SU-DHL-6 (cell line): Measurements from ENCODE around the gene SLC25A3.

Experiments
- H2AFZ ChIP-seq: fragments of 200-600 bp; sonication (generic); 2 replicates; pipeline ENCODE4 v1.6.1; 2014; ENCODE audit warnings: low read depth, mild to moderate bottlenecking, moderate library complexity, mixed read lengths, antibody characterized with exemption, low read length; ENCODE audit not compliant: severe bottlenecking
- H3F3A ChIP-seq: fragments of 200-600 bp; shearing (Covaris generic); 2 replicates; pipeline ENCODE4 v1.6.0; 2016; ENCODE audit warnings: antibody characterized with exemption, mild to moderate bottlenecking; ENCODE audit not compliant: insufficient read depth
- H3K27ac ChIP-seq: fragments of 200-600 bp; sonication (generic); 2 replicates; pipeline ENCODE4 v1.5.1; 2016; ENCODE audit warnings: low read depth, mild to moderate bottlenecking, low read length, moderate library complexity, mixed read lengths
- H3K27me3 ChIP-seq: fragments of 200-600 bp; sonication (generic), shearing (Covaris generic); 2 replicates; pipeline ENCODE4 v1.6.0; 2014; ENCODE audit warnings: mild to moderate bottlenecking, low read length
- H3K36me3 ChIP-seq: fragments of 200-600 bp; sonication (generic); 2 replicates; pipeline ENCODE4 v1.6.1; 2014; ENCODE audit warnings: mild to moderate bottlenecking, low read length, mixed read lengths
- H3K4me2 ChIP-seq: fragments of 300-600, 200-600 bp; shearing (Covaris generic), sonication (generic); 2 replicates; pipeline ENCODE4 v1.6.0; 2014; ENCODE audit warnings: low read length, low read depth, mild to moderate bottlenecking; ENCODE audit not compliant: poor library complexity, severe bottlenecking
- H3K4me3 ChIP-seq: fragments of 200-600 bp; sonication (generic); 2 replicates; pipeline ENCODE4 v1.5.1; 2014; ENCODE audit warnings: antibody characterized with exemption, low read length, mild to moderate bottlenecking, mixed read lengths; ENCODE audit not compliant: insufficient read depth, poor library complexity, severe bottlenecking
- H3K79me2 ChIP-seq: fragments of 200-600 bp; sonication (generic); 2 replicates; pipeline ENCODE4 v1.6.1; 2014; ENCODE audit warnings: mild to moderate bottlenecking, low read length, moderate library complexity; ENCODE audit not compliant: insufficient read depth
- H3K9ac ChIP-seq: fragments of 200-600 bp; sonication (generic); 2 replicates; pipeline ENCODE4 v1.7.0; 2014; ENCODE audit warnings: mild to moderate bottlenecking, low read length
- H3K9me2 ChIP-seq: fragments of 200-600 bp; sonication (generic); replicated peaks from 2 replicates; pipeline ENCODE4 v1.6.1; 2014; ENCODE audit warnings: low read length; ENCODE audit not compliant: insufficient read depth
- H3K9me3 ChIP-seq: fragments of 200-600 bp; sonication (generic); 2 replicates; pipeline ENCODE4 v1.6.1; 2014; ENCODE audit warnings: low read length, mixed read lengths; ENCODE audit not compliant: insufficient read depth
- H4K20me1 ChIP-seq: fragments of 200-600 bp; sonication (generic); 2 replicates; pipeline ENCODE4 v1.6.1; 2014; ENCODE audit warnings: low read depth, mild to moderate bottlenecking, antibody characterized with exemption, low read length, moderate library complexity, mixed read lengths
- EZH2phosphoT487 ChIP-seq: fragments of 200-600 bp; sonication (generic), shearing (Covaris generic); conservative IDR thresholded peaks from 2 replicates; pipeline ENCODE4 v1.6.1; 2018; ENCODE audit warnings: mild to moderate bottlenecking, antibody characterized with exemption, low read length, moderate library complexity, mixed read lengths
- TF ChIP-seq, protein P1 (sequence below): fragments of 200-600 bp; sonication (generic); IDR thresholded peaks from one replicate; pipeline ENCODE4 v1.5.1; 2017; ENCODE audit warnings: antibody characterized with exemption, mild to moderate bottlenecking, low read length, moderate library complexity; ENCODE audit not compliant: insufficient read depth, poor library complexity, severe bottlenecking

SLC25A3 gene

DNA sequence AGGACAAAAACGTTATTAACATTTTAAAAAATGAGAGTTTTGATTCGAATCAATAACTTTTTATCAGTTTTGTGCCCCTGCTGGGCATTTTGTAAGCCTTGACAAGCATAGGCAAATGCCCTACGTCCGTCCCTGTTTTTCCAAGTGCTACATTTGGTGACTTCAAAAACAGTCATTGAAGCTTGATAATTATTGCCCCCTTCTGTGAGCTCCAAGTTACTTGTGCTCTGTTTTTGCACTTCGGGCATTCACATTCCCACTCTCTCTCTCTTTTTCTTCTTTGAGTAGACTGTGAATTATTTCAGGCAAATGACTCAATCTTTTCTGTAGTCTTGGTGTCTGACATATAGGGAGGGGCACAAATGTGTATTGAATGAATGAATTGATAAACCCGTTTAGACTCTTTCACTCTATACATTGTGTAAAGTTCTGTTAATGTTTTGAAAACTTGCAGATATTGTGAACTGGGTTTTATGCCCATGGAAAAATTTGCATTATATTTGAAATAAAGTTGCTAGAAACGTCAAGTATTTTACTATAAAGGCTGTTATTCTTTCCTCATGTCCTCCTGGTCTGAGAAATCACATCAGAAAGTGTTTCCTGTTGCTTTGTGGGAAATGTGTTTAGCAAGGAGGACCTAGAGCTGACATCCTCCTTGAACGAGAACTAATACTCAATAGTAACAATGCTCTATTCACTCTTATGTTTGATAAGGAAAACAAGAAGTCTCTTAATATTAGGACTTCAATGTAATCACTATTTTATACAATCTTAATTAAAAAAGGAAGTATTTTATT lies 53.0 kb downstream of the SLC25A3 start:
- Histone ChIP-seq H3K4me3 (peak overlapping the region; percentile 96), H4K20me1 (no peaks in the 10 kb centered on the region), H3K9me2 (no peaks in the 10 kb centered on the region), H3K9ac (peak overlapping the region; percentile 95), H3K27me3 (no peaks in the 10 kb centered on the region), H3K27ac (no peak overlapping the region), H3K4me2 (peak overlapping the region; percentile 87), H3K9me3 (no peaks in the 10 kb centered on the region), H3K36me3 (peaks cover 21% of the 10 kb centered on the region; the same call in 1 of the 2 replicates), H3K79me2 (peaks cover 52% of the 10 kb centered on the region), H2AFZ (peak overlapping the region; percentile 70), H3F3A (peaks cover 16% of the 10 kb centered on the region; the same call in 1 of the 2 replicates)
- TF ChIP-seq, protein P1, sequence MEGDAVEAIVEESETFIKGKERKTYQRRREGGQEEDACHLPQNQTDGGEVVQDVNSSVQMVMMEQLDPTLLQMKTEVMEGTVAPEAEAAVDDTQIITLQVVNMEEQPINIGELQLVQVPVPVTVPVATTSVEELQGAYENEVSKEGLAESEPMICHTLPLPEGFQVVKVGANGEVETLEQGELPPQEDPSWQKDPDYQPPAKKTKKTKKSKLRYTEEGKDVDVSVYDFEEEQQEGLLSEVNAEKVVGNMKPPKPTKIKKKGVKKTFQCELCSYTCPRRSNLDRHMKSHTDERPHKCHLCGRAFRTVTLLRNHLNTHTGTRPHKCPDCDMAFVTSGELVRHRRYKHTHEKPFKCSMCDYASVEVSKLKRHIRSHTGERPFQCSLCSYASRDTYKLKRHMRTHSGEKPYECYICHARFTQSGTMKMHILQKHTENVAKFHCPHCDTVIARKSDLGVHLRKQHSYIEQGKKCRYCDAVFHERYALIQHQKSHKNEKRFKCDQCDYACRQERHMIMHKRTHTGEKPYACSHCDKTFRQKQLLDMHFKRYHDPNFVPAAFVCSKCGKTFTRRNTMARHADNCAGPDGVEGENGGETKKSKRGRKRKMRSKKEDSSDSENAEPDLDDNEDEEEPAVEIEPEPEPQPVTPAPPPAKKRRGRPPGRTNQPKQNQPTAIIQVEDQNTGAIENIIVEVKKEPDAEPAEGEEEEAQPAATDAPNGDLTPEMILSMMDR, result no peak
- TF ChIP-seq EZH2phosphoT487, result no peak

DNA sequence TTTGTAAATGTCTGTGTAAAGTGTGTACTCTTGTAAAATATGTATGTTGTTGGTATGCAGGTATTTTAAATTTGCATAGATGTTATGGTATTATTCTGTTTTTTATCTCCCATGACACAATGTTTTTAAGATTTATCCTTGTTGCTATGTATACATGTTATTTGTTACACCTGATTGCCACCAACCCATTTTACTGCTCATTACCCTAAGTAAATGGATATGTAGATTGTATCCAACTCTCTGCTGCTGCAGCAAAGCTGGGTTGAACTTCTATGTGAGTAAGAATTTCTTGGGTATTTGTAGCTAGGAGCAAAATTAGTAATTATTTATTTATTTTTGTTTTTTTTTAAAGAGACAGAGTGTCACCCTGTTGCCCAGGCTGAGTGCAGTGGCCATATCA lies 57.8 kb downstream of the SLC25A3 start:
- TF ChIP-seq, protein P1, result no peak
- no peak for TF ChIP-seq EZH2phosphoT487
- H3K27me3 ChIP-seq, result no peaks in the 10 kb centered on the region
- H3K9me2 ChIP-seq, result no peaks in the 10 kb centered on the region
- no peak overlapping the region for H2AFZ ChIP-seq
- no peak overlapping the region for H3K4me3 ChIP-seq
- H3F3A ChIP-seq, result peaks cover 15% of the 10 kb centered on the region; the same call in 1 of the 2 replicates
- no peak overlapping the region for H3K27ac ChIP-seq
- H3K9ac ChIP-seq, result no peak overlapping the region
- no peaks in the 10 kb centered on the region for H4K20me1 ChIP-seq
- H3K9me3 ChIP-seq, result no peaks in the 10 kb centered on the region
- H3K4me2 ChIP-seq, result no peak overlapping the region
- H3K36me3 ChIP-seq, result peaks cover 21% of the 10 kb centered on the region; the same call in 1 of the 2 replicates
- H3K79me2 ChIP-seq, result peaks cover 9% of the 10 kb centered on the region

DNA sequence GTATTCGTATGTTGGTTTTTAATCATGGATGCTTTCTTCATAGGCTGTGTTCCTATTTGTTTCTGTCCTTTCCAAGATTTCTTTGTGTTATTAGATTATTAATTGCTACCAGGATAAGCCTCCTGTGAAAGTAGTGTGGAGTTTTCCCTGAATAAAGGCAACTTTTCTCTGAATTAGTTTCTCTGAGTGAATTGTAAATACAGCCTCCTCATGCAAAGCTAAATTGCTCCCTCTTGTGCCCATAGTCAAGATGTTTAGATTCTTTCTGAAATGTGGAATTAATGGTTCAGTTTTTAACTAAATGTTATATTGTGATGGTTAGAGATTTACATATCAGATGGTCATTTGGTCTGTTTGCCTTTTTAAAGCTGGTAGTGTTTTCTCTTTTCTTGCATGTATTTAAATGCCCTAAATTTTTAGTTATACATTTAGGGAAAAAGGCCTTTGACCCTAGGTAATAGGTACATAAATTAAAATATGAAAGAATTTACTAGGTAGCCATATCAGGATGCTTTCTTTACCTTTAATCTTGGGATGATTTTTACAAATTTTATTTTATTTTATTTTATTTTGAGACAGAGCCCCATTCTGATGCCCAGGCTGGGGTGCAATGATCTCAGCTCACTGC lies 60.5 kb downstream of the SLC25A3 start:
- H3K9me3 ChIP-seq, result no peaks in the 10 kb centered on the region
- TF ChIP-seq, protein P1, result peak; percentile 54
- no peak for TF ChIP-seq EZH2phosphoT487
- no peak overlapping the region for H3K9ac ChIP-seq
- no peak overlapping the region for H2AFZ ChIP-seq
- no peaks in the 10 kb centered on the region for H3K79me2 ChIP-seq
- H3K27ac ChIP-seq, result no peak overlapping the region
- H3K4me2 ChIP-seq, result no peak overlapping the region
- no peaks in the 10 kb centered on the region for H4K20me1 ChIP-seq
- H3K9me2 ChIP-seq, result no peaks in the 10 kb centered on the region
- H3K27me3 ChIP-seq, result no peaks in the 10 kb centered on the region
- H3K4me3 ChIP-seq, result no peak overlapping the region
- peaks cover 25% of the 10 kb centered on the region; the same call in 1 of the 2 replicates for H3K36me3 ChIP-seq
- H3F3A ChIP-seq, result peaks cover 9% of the 10 kb centered on the region; the same call in 1 of the 2 replicates
